IMR-90 (cell line): ENCODE measurements around the gene ZNF48. TPM values are rescaled to one million over a fixed set of nuclear protein-coding genes. Genes with fewer than 3 reads are reported as not detected.

Experiments
- ATAC-seq: fragments of 200-7000 bp; cut with Tn5 transposase; 2 replicates; pipeline ENCODE4 v1.9.1; 2020; ENCODE audit warnings: low read depth, mild to moderate bottlenecking, moderate library complexity
- BruUV-seq: library from RNA; stranded (reverse); fragments of 400-500 nt; replicated peaks from 2 replicates; lab custom pipeline; 2021; lab: Mats Ljungman, UMichigan
- CTCF ChIA-PET: fragments of 300-600 bp; formaldehyde crosslinking; extraction: SDS; loops from one replicate; lab custom pipeline; 2021; ENCODE audit warnings: antibody characterized with exemption; lab: Yijun Ruan, JAX
- POLR2A ChIA-PET: fragments of 300-600 bp; sonication (Branson Sonifier 250); formaldehyde crosslinking; loops from one replicate; lab custom pipeline; 2022; ENCODE audit warnings: antibody characterized with exemption; ENCODE audit not compliant: unreplicated experiment; lab: Charles Lee
- DNase-seq: peaks from one replicate; pipeline ENCODE4 v3.0.0; 2013
- H2AFZ ChIP-seq: replicated peaks from 2 replicates; pipeline ENCODE3; 2013; ENCODE audit warnings: low read length, mild to moderate bottlenecking; ENCODE audit not compliant: poor library complexity
- H2AK5ac ChIP-seq: 2 replicates; pipeline ENCODE4 v1.6.1; 2013; ENCODE audit warnings: low read depth, low read length, inconsistent platforms
- H2AK9ac ChIP-seq: replicated peaks from 2 replicates; pipeline ENCODE3; 2013; ENCODE audit warnings: mild to moderate bottlenecking, low read depth, low read length, moderate library complexity; ENCODE audit not compliant: poor library complexity
- H2BK120ac ChIP-seq: 2 replicates; pipeline ENCODE4 v1.6.1; 2013; ENCODE audit warnings: low read depth, low read length, inconsistent platforms
- H2BK15ac ChIP-seq: 3 replicates; pipeline ENCODE4 v1.6.1; 2013; ENCODE audit warnings: low read depth, low read length, inconsistent platforms
- H2BK20ac ChIP-seq: 2 replicates; pipeline ENCODE4 v1.6.1; 2013; ENCODE audit warnings: low read depth, mild to moderate bottlenecking, inconsistent platforms, low read length, moderate library complexity
- H2BK5ac ChIP-seq: 2 replicates; pipeline ENCODE4 v1.6.1; 2013; ENCODE audit warnings: mild to moderate bottlenecking, low read depth, low read length, inconsistent platforms; ENCODE audit not compliant: poor library complexity, severe bottlenecking
- H3K14ac ChIP-seq: replicated peaks from 2 replicates; pipeline ENCODE4 v1.6.1; 2013; ENCODE audit warnings: low read depth, low read length, inconsistent platforms
- H3K18ac ChIP-seq: 2 replicates; pipeline ENCODE4 v1.6.1; 2013; ENCODE audit warnings: low read depth, low read length, control low read depth
- H3K23ac ChIP-seq: 2 replicates; pipeline ENCODE4 v1.6.1; 2013; ENCODE audit warnings: low read depth, low read length, inconsistent platforms
- H3K27ac ChIP-seq: 2 replicates; pipeline ENCODE4 v1.5.1; 2013; ENCODE audit warnings: mild to moderate bottlenecking, control low read depth, low read length; ENCODE audit not compliant: insufficient read depth
- H3K27me3 ChIP-seq: 2 replicates; pipeline ENCODE4 v1.6.1; 2013; ENCODE audit warnings: low read length; ENCODE audit not compliant: control insufficient read depth, insufficient read depth
- H3K36me3 ChIP-seq: 2 replicates; pipeline ENCODE4 v1.6.1; 2013; ENCODE audit warnings: low read length, mixed read lengths; ENCODE audit not compliant: control insufficient read depth, insufficient read depth
- H3K4ac ChIP-seq: 2 replicates; pipeline ENCODE4 v1.6.1; 2013; ENCODE audit warnings: low read depth, low read length, inconsistent platforms
- H3K4me1 ChIP-seq: 2 replicates; pipeline ENCODE4 v1.6.1; 2013; ENCODE audit warnings: low read length, mixed read lengths; ENCODE audit not compliant: control insufficient read depth, insufficient read depth
- H3K4me2 ChIP-seq: 2 replicates; pipeline ENCODE4 v1.6.1; 2013; ENCODE audit warnings: low read depth, mild to moderate bottlenecking, control low read depth, low read length, moderate library complexity
- H3K4me3 ChIP-seq: 2 replicates; pipeline ENCODE4 v1.5.1; 2013; ENCODE audit warnings: low read depth, mild to moderate bottlenecking, control low read depth, low read length, moderate library complexity; ENCODE audit not compliant: insufficient read depth
- H3K56ac ChIP-seq: 2 replicates; pipeline ENCODE4 v1.6.1; 2013; ENCODE audit warnings: low read length, inconsistent platforms; ENCODE audit not compliant: insufficient read depth; ENCODE audit errors: extremely low read depth
- H3K79me1 ChIP-seq, 2 experiments: 2 replicates each; pipeline ENCODE4 v1.6.1; 2013; ENCODE audit warnings: low read length in 2 of 2, inconsistent platforms in 1 of 2, low read depth in 1 of 2
- H3K9ac ChIP-seq: 2 replicates; pipeline ENCODE4 v1.6.1; 2013; ENCODE audit warnings: low read depth, low read length, control low read depth
- H3K9me1 ChIP-seq: 2 replicates; pipeline ENCODE4 v1.6.1; 2013; ENCODE audit warnings: low read length, inconsistent platforms; ENCODE audit not compliant: insufficient read depth
- H3K9me3 ChIP-seq: 2 replicates; pipeline ENCODE4 v1.6.1; 2013; ENCODE audit warnings: low read length; ENCODE audit not compliant: control insufficient read depth, insufficient read depth
- H4K20me1 ChIP-seq: 2 replicates; pipeline ENCODE4 v1.6.1; 2013; ENCODE audit warnings: low read length, inconsistent platforms; ENCODE audit not compliant: insufficient read depth
- H4K5ac ChIP-seq: 2 replicates; pipeline ENCODE4 v1.6.1; 2013; ENCODE audit warnings: mild to moderate bottlenecking, low read depth, low read length, control low read depth
- H4K8ac ChIP-seq, 2 experiments: 2 replicates each; pipeline ENCODE4 v1.6.1; 2013; ENCODE audit warnings: low read depth in 2 of 2, low read length in 2 of 2, control low read depth in 1 of 2, inconsistent platforms in 1 of 2
- H4K91ac ChIP-seq: 2 replicates; pipeline ENCODE4 v1.6.1; 2013; ENCODE audit warnings: low read depth, low read length, inconsistent platforms; ENCODE audit not compliant: insufficient read depth
- BHLHE40 ChIP-seq: fragments of 150-350 bp; IDR thresholded peaks from 2 replicates; pipeline ENCODE4 v1.6.1; 2016; ENCODE audit warnings: mild to moderate bottlenecking, low read depth, low read length
- CTCF ChIP-seq: conservative IDR thresholded peaks from 2 replicates; pipeline ENCODE4 v1.5.1; 2012; ENCODE audit warnings: mild to moderate bottlenecking, low read depth, low read length, improper control_type of control experiment
- FOS ChIP-seq: fragments of 150-350 bp; IDR thresholded peaks from 2 replicates; pipeline ENCODE4 v1.6.1; 2016; ENCODE audit warnings: low read depth, low read length
- MAFK ChIP-seq: IDR thresholded peaks from 2 replicates; pipeline ENCODE4 v1.6.1; 2012; ENCODE audit warnings: low read depth, low read length, improper control_type of control experiment
- MAZ ChIP-seq: IDR thresholded peaks from 2 replicates; pipeline ENCODE4 v1.6.1; 2012; ENCODE audit warnings: low read depth, mild to moderate bottlenecking, low read length, improper control_type of control experiment, moderate library complexity, borderline replicate concordance
- MXI1 ChIP-seq: IDR thresholded peaks from 2 replicates; pipeline ENCODE4 v1.6.1; 2012; ENCODE audit warnings: low read depth, mild to moderate bottlenecking, low read length, moderate library complexity, borderline replicate concordance
- NFE2L2 ChIP-seq: fragments of 150-350 bp; IDR thresholded peaks from 2 replicates; pipeline ENCODE4 v1.6.1; 2016; ENCODE audit warnings: low read depth, mild to moderate bottlenecking, low read length
- POLR2A ChIP-seq: IDR thresholded peaks from 2 replicates; pipeline ENCODE4 v1.6.1; 2012; ENCODE audit warnings: mild to moderate bottlenecking, low read depth, low read length
- RAD21 ChIP-seq: IDR thresholded peaks from 2 replicates; pipeline ENCODE4 v1.6.1; 2012; ENCODE audit warnings: low read length, improper control_type of control experiment
- RCOR1 ChIP-seq: IDR thresholded peaks from 2 replicates; pipeline ENCODE4 v1.6.1; 2012; ENCODE audit warnings: mild to moderate bottlenecking, low read length, improper control_type of control experiment; ENCODE audit not compliant: insufficient replicate concordance
- RFX5 ChIP-seq: IDR thresholded peaks from 2 replicates; pipeline ENCODE4 v1.8.0; 2012; ENCODE audit warnings: low read depth, mild to moderate bottlenecking, low read length, moderate library complexity
- SMC3 ChIP-seq: fragments of 150-350 bp; IDR thresholded peaks from 2 replicates; pipeline ENCODE4 v1.6.1; 2016; ENCODE audit warnings: low read depth, mild to moderate bottlenecking, antibody characterized with exemption, low read length, moderate library complexity
- USF2 ChIP-seq: fragments of 150-350 bp; IDR thresholded peaks from 2 replicates; pipeline ENCODE4 v1.6.1; 2017; ENCODE audit warnings: mild to moderate bottlenecking, antibody characterized with exemption, low read length, low read depth
- WGBS, 2 experiments: methylation state at CpG; one replicate each; pipeline versions ENCODE4 v1.1.5 to v1.1.7; 2013; ENCODE audit warnings: missing lambda C conversion rate in 2 of 2; ENCODE audit not compliant: insufficient read length in 1 of 2; ENCODE audit errors: extremely low coverage in 2 of 2; 5-methylcytosine and 5-hydroxymethylcytosine counted together
- dilution Hi-C: fragments of 300-500 bp; cut with HindIII; formaldehyde crosslinking; loops from one replicate; pipeline ENCODE4 v1.14.3; 2018; ENCODE audit warnings: low sequenced_read_pairs; ENCODE audit not compliant: unreplicated experiment
- in situ Hi-C: fragments of 300-500 bp; cut with MboI; formaldehyde crosslinking; loops from 3 replicates; pipeline ENCODE4 v1.14.3; 2019; ENCODE audit warnings: low sequenced_read_pairs, inconsistent platforms, mixed read lengths
- intact Hi-C: fragments of 100-400 bp; cut with micrococcal nuclease; formaldehyde crosslinking; loops from 2 replicates; pipeline ENCODE4 v1.10.0; 2022
- polyA plus RNA-seq, 3 experiments: library from polyadenylated mRNA; depleted of rRNA; stranded (reverse); fragments of >200 nt; gene quantifications; 2 replicates each; pipeline ENCODE4 v1.2.3, GENCODE V29; 2012; ENCODE audit warnings: low replicate concordance in 1 of 3
- total RNA-seq: library from RNA; depleted of rRNA; stranded (reverse); fragments of >200 nt; gene quantifications from 2 replicates; pipeline ENCODE4 v1.2.3, GENCODE V29; 2012
- TF ChIP-seq, protein P1 (sequence below): fragments of 150-350 bp; IDR thresholded peaks from 2 replicates; pipeline ENCODE4 v1.6.1; 2016; ENCODE audit warnings: low read depth, mild to moderate bottlenecking, low read length, moderate library complexity, borderline replicate concordance

Gene ZNF48
- total and polyA plus RNA-seq, 2 of the 4 experiments (the other 2 are of a cell fraction) = 5.8 to 6.6 TPM

DNA sequence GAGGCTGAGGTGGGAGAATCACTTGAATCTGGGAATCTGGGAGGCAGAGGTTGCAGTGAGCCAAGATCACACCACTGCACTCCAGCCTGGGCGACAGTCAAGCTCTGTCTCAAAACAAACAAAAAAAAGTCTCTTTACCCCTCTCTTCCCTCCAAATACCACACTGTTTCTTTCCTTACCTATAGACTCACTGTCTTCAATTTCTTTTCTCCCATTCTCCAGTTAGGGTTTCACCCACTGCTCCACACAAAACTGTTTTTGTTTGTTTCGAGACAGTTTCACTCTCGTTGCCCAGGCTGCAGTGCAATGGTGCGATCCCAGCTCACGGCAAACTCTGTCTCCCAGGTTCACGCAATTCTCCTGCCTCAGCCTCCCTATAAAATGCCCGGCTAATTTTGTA, 34.0 kb upstream of the ZNF48 start:
- Histone ChIP-seq H3K9ac (no peak overlapping the region), H3K27me3 (no peaks in the 10 kb centered on the region), H2BK15ac (no peak overlapping the region), H3K18ac (no peak overlapping the region), H3K4me2 (no peak overlapping the region), H2BK20ac (no peak overlapping the region), H3K9me3 (no peaks in the 10 kb centered on the region), H3K27ac (no peak overlapping the region), H3K79me1 (peaks cover 18 to 52% of the 10 kb centered on the region in 2 experiments), H3K9me1 (peaks cover 5% of the 10 kb centered on the region; the same call in 1 of the 2 replicates), H2AK5ac (no peak overlapping the region), H3K4me1 (peaks cover under 1% of the 10 kb centered on the region; the same call in 1 of the 2 replicates), H4K5ac (no peak overlapping the region), H3K14ac (no peak overlapping the region), H3K56ac (no peak overlapping the region), H4K91ac (no peak overlapping the region), H2AK9ac (no peak overlapping the region), H3K23ac (no peak overlapping the region), H3K4me3 (no peak overlapping the region), H2BK5ac (no peak overlapping the region), H4K8ac (no peak overlapping the region), H2BK120ac (no peak overlapping the region), H4K20me1 (peaks cover 21% of the 10 kb centered on the region), H3K36me3 (peaks cover 49% of the 10 kb centered on the region), H2AFZ (no peak overlapping the region), H3K4ac (no peak overlapping the region)
- WGBS, 2 experiments = 100% methylated on average over 1 of the region's 7 CpGs; no CpG with 5 or more reads in 1 of the 2 experiments
- CTCF ChIA-PET = no interaction called here
- TF ChIP-seq USF2 (no peak), MXI1 (no peak), RCOR1 (no peak), RAD21 (no peak), SMC3 (no peak), MAFK (no peak), FOS (no peak), NFE2L2 (no peak), POLR2A (no peak), BHLHE40 (no peak), MAZ (no peak), RFX5 (no peak), CTCF (no peak)
- TF ChIP-seq, protein P1, sequence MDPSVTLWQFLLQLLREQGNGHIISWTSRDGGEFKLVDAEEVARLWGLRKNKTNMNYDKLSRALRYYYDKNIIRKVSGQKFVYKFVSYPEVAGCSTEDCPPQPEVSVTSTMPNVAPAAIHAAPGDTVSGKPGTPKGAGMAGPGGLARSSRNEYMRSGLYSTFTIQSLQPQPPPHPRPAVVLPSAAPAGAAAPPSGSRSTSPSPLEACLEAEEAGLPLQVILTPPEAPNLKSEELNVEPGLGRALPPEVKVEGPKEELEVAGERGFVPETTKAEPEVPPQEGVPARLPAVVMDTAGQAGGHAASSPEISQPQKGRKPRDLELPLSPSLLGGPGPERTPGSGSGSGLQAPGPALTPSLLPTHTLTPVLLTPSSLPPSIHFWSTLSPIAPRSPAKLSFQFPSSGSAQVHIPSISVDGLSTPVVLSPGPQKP = no peak
- POLR2A ChIA-PET = no interaction called here
- BruUV-seq = no TSS peak
- ATAC-seq = no peak
- dilution Hi-C loops (no loop called here), in situ Hi-C loops (no loop called here), intact Hi-C loops (no loop called here)
- no peak for DNase-seq
